Glomerular endothelial cell (primary cell): ENCODE data around the gene ADGRL4. TPM values are rescaled to one million over a fixed set of nuclear protein-coding genes. Genes with fewer than 3 reads are reported as not detected.

ENCODE experiments used
- DNase-seq: peaks from one replicate; pipeline ENCODE4 v3.0.0-alpha.2; 2011; ENCODE audit warnings: low read depth, low spot score; ENCODE audit errors: extremely low read depth
- total RNA-seq: library from RNA; depleted of rRNA; stranded (reverse); fragments of >200 nt; gene quantifications from 2 replicates; pipeline ENCODE4 v1.2.3, GENCODE V29; 2015

Gene ADGRL4
- total RNA-seq, 1 donor from 2014 or later: 170 TPM

DNA sequence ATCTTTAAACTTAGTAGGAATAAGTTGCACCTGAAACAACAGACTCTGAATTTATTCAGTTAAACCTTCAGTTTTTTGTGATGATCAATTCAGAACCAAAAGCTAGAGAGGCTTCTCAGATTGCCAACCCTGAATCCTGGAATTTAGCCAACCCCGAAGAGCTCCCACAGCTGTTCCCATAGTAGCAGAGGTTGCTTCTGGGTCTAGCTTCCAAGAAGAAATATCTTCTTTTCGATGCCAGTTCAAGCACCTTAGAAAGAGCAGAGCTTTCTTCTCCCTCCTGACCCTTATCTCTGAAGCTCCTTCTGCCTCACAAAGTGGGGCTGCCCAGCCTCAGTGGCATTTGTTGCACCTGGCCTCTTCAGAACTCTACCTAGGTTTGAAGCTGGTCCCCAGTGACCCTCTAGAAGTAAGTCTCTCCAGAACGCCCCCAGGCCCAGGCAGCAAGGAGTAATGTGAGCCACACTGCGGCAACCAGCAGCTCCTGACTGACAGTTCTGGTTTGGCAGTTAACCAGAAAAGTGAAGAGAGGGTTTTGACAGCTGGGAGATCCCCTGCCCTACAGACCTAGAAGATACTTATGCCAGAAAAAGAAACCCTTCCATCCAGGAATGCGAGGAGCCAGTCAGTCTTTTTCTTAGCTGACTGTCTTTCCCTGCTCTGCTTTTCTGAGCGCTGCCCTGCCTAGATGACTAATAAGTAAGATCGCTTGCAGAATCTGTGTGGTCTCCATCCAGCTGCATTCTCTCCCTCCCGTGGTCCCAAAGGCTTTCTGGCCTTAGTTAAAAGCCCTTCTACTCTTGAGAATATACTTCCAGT, 165.9 kb downstream of the ADGRL4 start:
- no peak for DNase-seq
